A549 (cell line): ENCODE results near the gene PRRC2B. TPM values are rescaled to one million over a fixed set of nuclear protein-coding genes. Genes with fewer than 3 reads are reported as not detected.

Experiments
- ATAC-seq, 2 experiments: fragments of 200-7000 bp in 1 of 2; fragments of >200 bp in 1 of 2; cut with Nextera tagmentation in 1 of 2; cut with Tn5 transposase in 1 of 2; 3 replicates each; pipeline versions ENCODE4 v1.8.0 to v1.9.1; 2018 to 2020; ENCODE audit warnings: mild to moderate bottlenecking in 1 of 2, moderate library complexity in 1 of 2
- CTCF ChIA-PET: fragments of 300-600 bp; sonication (Branson Sonifier 250); formaldehyde crosslinking; extraction: SDS; loops from one replicate; lab custom pipeline; 2021; ENCODE audit warnings: antibody characterized with exemption, inconsistent platforms; lab: Yijun Ruan, JAX
- POLR2A ChIA-PET: fragments of 350-600 bp; formaldehyde crosslinking; extraction: SDS; loops from one replicate; lab custom pipeline; 2021; ENCODE audit warnings: antibody characterized with exemption, inconsistent platforms; lab: Yijun Ruan, JAX
- DNase-seq, 2 experiments: peaks; one replicate each; pipeline versions ENCODE4 v3.0.0 to v3.0.0-alpha.2; 2011 to 2016; ENCODE audit warnings: low read depth in 1 of 2, low spot score in 1 of 2
- FAIRE-seq: peaks from 2 replicates; lab custom pipeline; 2011; peaks lifted over from hg19 to GRCh38; lab: Jason Lieb, UNC
- H3K27ac ChIP-seq, 2 experiments: fragments of >200 bp; sonication (Bioruptor Twin); formaldehyde crosslinking; 3 replicates each; pipeline ENCODE4 v1.5.1; 2016 to 2017
- H3K4me1 ChIP-seq: fragments of >200 bp; sonication (Bioruptor Twin); formaldehyde crosslinking; 3 replicates; pipeline ENCODE4 v1.6.1; 2016
- H3K4me2 ChIP-seq: fragments of >200 bp; sonication (Bioruptor Twin); formaldehyde crosslinking; 3 replicates; pipeline ENCODE4 v1.6.1; 2016
- H3K4me3 ChIP-seq: fragments of >200 bp; sonication (Bioruptor Twin); formaldehyde crosslinking; 3 replicates; pipeline ENCODE4 v1.5.1; 2016
- H3K9me3 ChIP-seq: fragments of >200 bp; sonication (Bioruptor Twin); formaldehyde crosslinking; 3 replicates; pipeline ENCODE4 v1.6.1; 2016
- CBX2 ChIP-seq: fragments of 200-600 bp; sonication (generic); IDR thresholded peaks from 2 replicates; pipeline ENCODE4 v1.6.1; 2016; ENCODE audit warnings: low read depth, mild to moderate bottlenecking, borderline replicate concordance
- CBX8 ChIP-seq: fragments of 200-600 bp; sonication (generic); IDR thresholded peaks from 2 replicates; pipeline ENCODE4 v1.6.1; 2016
- CEBPB ChIP-seq, 2 experiments: fragments of >200 bp in 1 of 2; sonication (Bioruptor Twin) in 1 of 2; formaldehyde crosslinking in 1 of 2; IDR thresholded peaks; 2 replicates each; pipeline ENCODE4 v1.6.1; 2012 to 2016
- CTCF ChIP-seq: fragments of >200 bp; sonication (Bioruptor Twin); formaldehyde crosslinking; IDR thresholded peaks from 3 replicates; pipeline ENCODE4 v1.5.1; 2016
- EHF ChIP-seq: fragments of 250-450 bp; sonication (Bioruptor Pico); IDR thresholded peaks from 2 replicates; pipeline ENCODE4 v1.5.0; 2020; ENCODE audit warnings: mild to moderate bottlenecking
- EP300 ChIP-seq, 2 experiments: fragments of >200 bp; sonication (Bioruptor Twin); formaldehyde crosslinking; IDR thresholded peaks; 2 replicates in 1 of 2; 3 replicates in 1 of 2; pipeline ENCODE4 v1.6.1; 2016 to 2017
- FOSL2 ChIP-seq, 2 experiments: fragments of 450-650 bp in 1 of 2; fragments of >200 bp in 1 of 2; sonication (Bioruptor Twin) in 1 of 2; formaldehyde crosslinking; IDR thresholded peaks; 2 replicates each; pipeline versions ENCODE4 v1.5.0 to v1.6.1; 2016 to 2020; ENCODE audit warnings: mild to moderate bottlenecking in 1 of 2, moderate library complexity in 1 of 2
- JUNB ChIP-seq: fragments of >200 bp; sonication (Bioruptor Twin); formaldehyde crosslinking; IDR thresholded peaks from 2 replicates; pipeline ENCODE4 v1.6.1; 2016
- KDM1A ChIP-seq: fragments of 200-600 bp; sonication (generic); IDR thresholded peaks from 2 replicates; pipeline ENCODE4 v1.6.1; 2016; ENCODE audit warnings: low read depth, mild to moderate bottlenecking
- MAX ChIP-seq: IDR thresholded peaks from 2 replicates; pipeline ENCODE4 v1.6.1; 2012
- MAZ ChIP-seq: fragments of 150-350 bp; IDR thresholded peaks from 2 replicates; pipeline ENCODE4 v1.6.1; 2014; ENCODE audit warnings: antibody characterized with exemption, low read depth, low read length, borderline replicate concordance
- NPAS2 ChIP-seq: fragments of 250-450 bp; sonication (Bioruptor Pico); IDR thresholded peaks from 2 replicates; pipeline ENCODE4 v1.8.0; 2022; ENCODE audit warnings: mild to moderate bottlenecking, moderate library complexity, borderline replicate concordance
- POLR2A ChIP-seq: IDR thresholded peaks from 2 replicates; pipeline ENCODE4 v1.6.1; 2012; ENCODE audit warnings: mild to moderate bottlenecking, low read length
- RCOR1 ChIP-seq: fragments of 150-350 bp; IDR thresholded peaks from 2 replicates; pipeline ENCODE4 v1.6.1; 2014; ENCODE audit warnings: antibody characterized with exemption, low read length, low read depth
- RFX5 ChIP-seq: fragments of 450-650 bp; IDR thresholded peaks from 2 replicates; pipeline ENCODE4 v1.7.1; 2014; ENCODE audit warnings: antibody characterized with exemption, mild to moderate bottlenecking, moderate library complexity
- SREBF2 ChIP-seq: fragments of 450-650 bp; IDR thresholded peaks from 2 replicates; pipeline ENCODE4 v1.6.1; 2014; ENCODE audit warnings: mild to moderate bottlenecking, moderate library complexity
- TFCP2L1 ChIP-seq: fragments of 250-450 bp; sonication (Bioruptor Pico); IDR thresholded peaks from 2 replicates; pipeline ENCODE4 v1.5.0; 2021; ENCODE audit warnings: mild to moderate bottlenecking
- ZC3H11A ChIP-seq: fragments of 450-650 bp; IDR thresholded peaks from 2 replicates; pipeline ENCODE4 v1.6.1; 2014; ENCODE audit warnings: antibody characterized with exemption, mild to moderate bottlenecking
- ZSCAN20 ChIP-seq: fragments of 250-450 bp; sonication (Bioruptor Pico); IDR thresholded peaks from 2 replicates; pipeline ENCODE4 v1.8.0; 2022; ENCODE audit warnings: mild to moderate bottlenecking, moderate library complexity
- WGBS: methylation state at CpG from one replicate; pipeline ENCODE4 v1.1.6; 2017; ENCODE audit errors: missing lambda C conversion rate; 5-methylcytosine and 5-hydroxymethylcytosine counted together
- polyA plus RNA-seq, 4 experiments: library from polyadenylated mRNA; depleted of rRNA in 3 of 4; stranded (reverse); fragments of >200 nt; fragmentation: RNase III in 1 of 4; extraction: RNeasy Plus Mini Kit Qiagen cat#74134 plus additional on column Dnase treatment in 1 of 4; gene quantifications; 2 replicates in 3 of 4; 3 replicates in 1 of 4; pipeline ENCODE4 v1.2.3, GENCODE V29; 2011 to 2017

The PRRC2B gene
- polyA plus RNA-seq, 2 of the 4 experiments (the other 2 are of a cell fraction): 35.6 to 47.3 TPM

DNA sequence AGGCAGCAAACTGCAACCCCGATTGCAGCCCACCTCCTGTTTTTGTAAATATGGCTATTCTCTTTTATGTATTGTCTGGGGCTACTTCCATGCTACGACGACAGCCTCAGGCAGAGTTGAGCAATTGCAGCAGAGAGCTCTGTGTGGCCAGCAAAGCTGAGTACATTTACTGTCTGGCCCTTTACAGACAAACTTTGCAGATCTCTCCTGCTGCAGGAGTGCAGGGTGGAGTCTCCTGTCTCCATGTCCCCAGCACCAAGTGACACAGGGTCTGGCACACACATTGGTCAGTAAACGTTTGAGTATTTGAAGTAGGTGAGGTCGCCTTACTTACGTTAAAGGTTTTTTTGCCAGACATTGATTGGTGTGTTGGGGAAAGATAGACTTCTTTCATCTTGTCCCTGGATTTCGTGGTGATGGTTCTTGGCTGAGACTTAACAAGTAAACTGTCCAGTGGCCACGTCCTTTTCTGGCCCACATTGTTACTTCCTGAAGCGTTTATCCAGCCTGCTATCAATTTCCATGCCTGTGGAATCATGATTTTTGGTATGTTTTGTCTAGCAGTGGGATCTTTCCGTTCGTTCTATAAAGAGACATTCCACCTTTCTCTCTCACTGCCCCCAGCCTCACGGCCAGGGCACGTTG, 27.2 kb downstream of the PRRC2B start:
- FAIRE-seq (no peak), DNase-seq (peak in 1 of 2 experiments; percentile 58), ATAC-seq (peak; percentile 45 to 57; a peak in 4 of 6 replicates)
- H3K4me1 ChIP-seq: peaks cover 79% of the 10 kb centered on the region
- H3K27ac ChIP-seq: peak overlapping the region; percentile 39 to 57; a peak in 5 of 6 replicates
- CTCF ChIA-PET: interaction anchor here (1.2 to 1.7 kb wide), 3 partner anchors 18 to 71 kb away, joined by 3 to 5 read pairs (median 3); no protein-coding TSS in a partner anchor
- POLR2A ChIA-PET: interaction anchor here (1.7 kb wide), 1 partner anchor 48 kb away, joined by 8 read pairs; no protein-coding TSS in a partner anchor
- no peak overlapping the region for H3K4me3 ChIP-seq
- TF ChIP-seq KDM1A: no peak
- TF ChIP-seq CEBPB (IDR thresholded peaks at IDR 0.05): peak in 1 of 2 experiments; percentile 86; a peak in 3 of 4 replicates
- TF ChIP-seq JUNB: no peak
- WGBS: 49% methylated on average over 13 of the region's 13 CpGs
- H3K4me2 ChIP-seq: peak overlapping the region; percentile 68
- H3K9me3 ChIP-seq: no peaks in the 10 kb centered on the region

DNA sequence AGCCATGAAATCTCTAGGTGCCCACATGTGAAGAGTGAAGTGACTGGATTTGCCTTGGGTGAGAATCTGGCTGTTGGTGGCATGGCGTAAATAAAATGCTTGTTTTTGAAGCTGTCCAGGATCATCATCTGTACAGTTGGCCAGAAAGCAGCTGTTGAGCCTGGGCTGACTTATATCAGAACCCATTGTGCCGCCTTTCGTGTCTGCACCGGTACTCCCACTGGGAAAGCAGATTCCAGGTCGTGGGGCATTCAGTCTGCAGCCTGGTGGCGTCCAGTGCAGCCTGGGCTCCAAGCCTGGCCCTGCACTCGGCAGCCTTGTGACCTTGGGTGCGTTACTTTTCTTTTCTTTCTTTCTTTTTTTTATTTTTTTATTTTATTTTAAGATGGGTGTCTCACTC, 27.8 kb downstream of the PRRC2B start:
- peak overlapping the region; percentile 39 to 57; a peak in 4 of 6 replicates for H3K27ac ChIP-seq
- H3K4me1 ChIP-seq: peaks cover 73% of the 10 kb centered on the region
- POLR2A ChIA-PET: interaction anchor here (1.7 kb wide), 1 partner anchor 48 kb away, joined by 8 read pairs; no protein-coding TSS in a partner anchor
- H3K9me3 ChIP-seq: no peaks in the 10 kb centered on the region
- no peak overlapping the region for H3K4me3 ChIP-seq
- DNase-seq (no peak), FAIRE-seq (no peak), ATAC-seq (no peak)
- 95% methylated on average over 8 of the region's 8 CpGs for WGBS
- TF ChIP-seq ZSCAN20 (no peak), RCOR1 (no peak), SREBF2 (no peak), CBX2 (no peak), JUNB (no peak), CBX8 (no peak), MAZ (no peak), RFX5 (no peak), ZC3H11A (no peak), POLR2A (no peak), EHF (CRISPR knock-in tag) (no peak)
- H3K4me2 ChIP-seq: peak overlapping the region; percentile 68
- CTCF ChIA-PET: interaction anchor here (0.7 to 1.3 kb wide), 4 partner anchors 18 to 35 kb away, joined by 3 to 4 read pairs (median 3); no protein-coding TSS in a partner anchor

DNA sequence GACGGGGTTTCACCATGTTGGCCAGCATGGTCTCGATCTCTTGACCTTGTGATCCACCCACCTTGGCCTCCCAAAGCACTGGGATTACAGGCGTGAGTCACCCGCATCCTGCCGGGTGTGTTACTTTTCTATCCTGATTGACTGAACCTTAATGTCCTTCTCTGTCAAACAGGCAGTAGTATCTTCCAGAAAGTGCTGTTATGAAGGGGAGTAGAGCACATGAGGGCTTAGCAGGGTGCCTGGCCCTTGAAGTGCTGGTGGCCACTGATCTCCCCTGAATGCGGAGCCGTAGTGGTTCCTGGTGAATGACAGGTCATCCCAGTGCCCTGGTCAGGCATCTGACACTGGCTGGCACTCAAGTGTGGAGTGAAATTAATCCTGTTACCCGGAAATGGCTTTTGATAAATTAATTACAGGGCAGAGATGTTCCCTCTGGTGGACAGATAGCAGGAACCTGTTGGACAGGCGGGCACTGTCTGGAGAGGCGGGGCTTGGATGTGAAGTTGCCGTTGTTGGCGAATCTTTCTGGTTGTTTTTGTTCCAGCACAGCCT, 28.4 kb downstream of the PRRC2B start:
- peak; percentile 62 to 76 for ATAC-seq
- TF ChIP-seq CTCF: peak; percentile 21; the same call in 2 of the 3 replicates
- TF ChIP-seq MAX: no peak
- no peak for TF ChIP-seq TFCP2L1 (CRISPR knock-in tag)
- no peak for TF ChIP-seq FOSL2 (IDR thresholded peaks at IDR 0.05)
- peak; percentile 25; the same call in 1 of the 2 replicates for TF ChIP-seq FOSL2 (CRISPR knock-in tag; IDR thresholded peaks at IDR 0.05)
- TF ChIP-seq NPAS2 (CRISPR knock-in tag): no peak
- TF ChIP-seq SREBF2: no peak
- no peak for TF ChIP-seq EP300 (IDR thresholded peaks at IDR 0.05)
- Histone ChIP-seq H3K4me1 (peaks cover 66% of the 10 kb centered on the region), H3K9me3 (no peaks in the 10 kb centered on the region), H3K4me3 (no peak overlapping the region), H3K27ac (peak overlapping the region; percentile 47 to 57; a peak in 5 of 6 replicates), H3K4me2 (peak overlapping the region; percentile 68)
- no peak for FAIRE-seq
- DNase-seq: peak in 1 of 2 experiments; percentile 49
- 48% methylated on average over 12 of the region's 12 CpGs for WGBS
- POLR2A ChIA-PET: interaction anchor here (1.0 to 1.7 kb wide), 3 partner anchors 11 to 49 kb away, joined by 3 to 8 read pairs (median 4); no protein-coding TSS in a partner anchor
- CTCF ChIA-PET: interaction anchor here (0.7 to 1.7 kb wide), 7 partner anchors 10 to 323 kb away, joined by 3 to 8 read pairs (median 3); no protein-coding TSS in a partner anchor
